HepG2 (cell line): ENCODE results near the gene LRRC3. TPM values are rescaled to one million over a fixed set of nuclear protein-coding genes. Genes with fewer than 3 reads are reported as not detected.
A peak's percentile ranks its signal among the peaks of the same experiment; 100 is the strongest.

ENCODE experiments used
- ATF7-NPFF ChIP-seq: sonication (generic); formaldehyde crosslinking; IDR thresholded peaks from 2 replicates; pipeline ENCODE4 v1.8.1; 2023; ENCODE audit warnings: mild to moderate bottlenecking, low read depth, missing genetic modification reagents, moderate library complexity
- HNF1A ChIP-seq, 2 experiments: sonication (generic) in 1 of 2; formaldehyde crosslinking in 1 of 2; IDR thresholded peaks; 2 replicates each; pipeline versions ENCODE4 v1.4.0 to v1.6.1; 2016 to 2020; ENCODE audit warnings: borderline replicate concordance in 1 of 2, low read depth in 1 of 2, mild to moderate bottlenecking in 1 of 2, missing genetic modification reagents in 1 of 2
- ISL2 ChIP-seq: sonication (generic); formaldehyde crosslinking; IDR thresholded peaks from 2 replicates; pipeline ENCODE4 v1.5.0; 2020; ENCODE audit warnings: missing genetic modification reagents
- RXRA ChIP-seq: sonication (generic); formaldehyde crosslinking; IDR thresholded peaks from 2 replicates; pipeline ENCODE4 v1.5.1; 2020; ENCODE audit warnings: missing genetic modification reagents
- TCF7L2 ChIP-seq: IDR thresholded peaks from 2 replicates; pipeline ENCODE4 v1.6.1; 2011; ENCODE audit warnings: mild to moderate bottlenecking, low read depth, low read length, moderate library complexity
- TGIF2 ChIP-seq: IDR thresholded peaks from 2 replicates; pipeline ENCODE4 v1.6.1; 2016; ENCODE audit warnings: control low read depth, missing compliant biosample characterization
- TRAFD1 ChIP-seq: sonication (generic); formaldehyde crosslinking; IDR thresholded peaks from 2 replicates; pipeline ENCODE4 v1.5.1; 2020; ENCODE audit warnings: missing genetic modification reagents, mild to moderate bottlenecking, borderline replicate concordance
- ZBTB3 ChIP-seq: sonication (generic); formaldehyde crosslinking; IDR thresholded peaks from 2 replicates; pipeline ENCODE4 v1.4.0; 2020; ENCODE audit warnings: low read depth, mild to moderate bottlenecking, moderate library complexity, missing genetic modification reagents, borderline replicate concordance
- ZBTB49 ChIP-seq: sonication (generic); formaldehyde crosslinking; IDR thresholded peaks from 2 replicates; pipeline ENCODE4 v1.4.0; 2020; ENCODE audit warnings: missing genetic modification reagents, borderline replicate concordance
- ZNF17 ChIP-seq: sonication (generic); formaldehyde crosslinking; IDR thresholded peaks from 2 replicates; pipeline ENCODE4 v1.5.0; 2020; ENCODE audit warnings: mild to moderate bottlenecking, missing genetic modification reagents
- ZNF839 ChIP-seq: sonication (generic); formaldehyde crosslinking; IDR thresholded peaks from 2 replicates; pipeline ENCODE4 v1.4.0; 2020; ENCODE audit warnings: missing genetic modification reagents, mild to moderate bottlenecking, borderline replicate concordance
- polyA plus RNA-seq, 8 experiments: library from polyadenylated mRNA; depleted of rRNA in 3 of 8; stranded (reverse) in 7 of 8; unstranded in 1 of 8; fragments of >200 nt; fragmentation: Illumina TruSeq in 4 of 8; extraction: Trizol in 4 of 8; gene quantifications; 2 replicates each; pipeline versions ENCODE4 v1.2.1 to v1.2.3, GENCODE V29; 2011 to 2016; ENCODE audit warnings: low read depth in 4 of 8, missing spikeins in 1 of 8, mixed read lengths in 1 of 8; ENCODE audit not compliant: insufficient read depth in 1 of 8
- total RNA-seq, 5 experiments: library from RNA; depleted of rRNA; stranded (reverse); fragments of >200 nt; fragmentation: Illumina TruSeq; extraction: Trizol; gene quantifications; 2 replicates each; pipeline ENCODE4 v1.2.3, GENCODE V29; 2016; ENCODE audit warnings: low read depth in 1 of 5
- TF ChIP-seq, protein P1 (sequence below): sonication (generic); formaldehyde crosslinking; IDR thresholded peaks from 2 replicates; pipeline ENCODE4 v1.5.0; 2020; ENCODE audit warnings: mild to moderate bottlenecking, missing genetic modification reagents
- TF ChIP-seq, protein P2 (sequence below): sonication (generic); formaldehyde crosslinking; IDR thresholded peaks from 2 replicates; pipeline ENCODE4 v1.4.0; 2020; ENCODE audit warnings: missing genetic modification reagents, borderline replicate concordance

Gene LRRC3
- total and polyA plus RNA-seq, 2 of the 13 experiments (the other 11 are each of a cell fraction or from before 2014, with no cell fraction given): 4.8 to 16.5 TPM

DNA sequence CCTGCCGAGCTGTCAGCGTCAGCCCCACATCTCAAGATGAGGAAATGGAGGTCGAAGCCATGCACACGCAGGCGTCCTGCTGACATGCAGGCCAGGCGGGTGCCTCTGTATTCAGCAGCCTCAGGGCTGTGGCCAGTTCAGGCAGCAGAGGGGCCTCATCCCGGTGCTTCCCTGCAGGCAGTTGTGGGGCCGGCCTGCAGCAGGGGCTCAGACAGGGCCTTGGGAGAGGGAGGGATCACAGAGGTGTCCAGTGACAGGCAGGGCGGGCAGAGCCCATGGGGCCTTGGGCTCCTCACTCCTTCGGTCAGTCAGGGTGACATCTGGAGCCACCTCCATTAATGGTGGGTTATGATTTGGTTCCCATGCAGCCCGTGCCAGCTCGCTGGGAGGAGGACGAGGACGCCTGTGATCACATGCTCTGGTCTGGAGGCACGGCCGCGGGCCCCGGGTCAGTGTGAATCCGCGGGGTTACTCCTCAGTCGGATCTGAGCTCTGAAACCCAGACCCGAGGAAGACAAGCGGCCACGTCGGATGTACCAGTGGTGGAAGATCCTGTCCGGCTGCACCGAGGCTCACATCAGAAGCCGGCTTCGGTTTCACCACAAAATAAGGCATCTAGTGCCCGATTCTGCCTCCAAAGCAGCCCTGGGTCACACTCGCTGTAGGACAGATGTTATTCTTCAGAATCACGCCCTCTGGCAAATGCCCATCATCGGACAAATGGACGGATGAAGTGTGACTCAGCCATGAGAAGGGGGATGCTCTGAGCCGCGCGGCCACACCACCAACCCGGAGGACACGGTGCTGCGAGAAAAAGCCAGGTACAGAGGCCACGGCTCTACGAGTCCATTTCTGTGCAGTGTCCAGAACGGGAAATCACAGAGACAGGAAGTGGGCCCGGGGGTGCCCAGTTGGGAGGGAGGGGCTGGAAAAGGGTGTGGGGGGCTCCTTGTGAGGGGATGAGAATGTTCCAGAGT lies 51.3 kb downstream of the LRRC3 start (continued):
- TF ChIP-seq ZBTB3 (CRISPR knock-in tag): no peak
- TF ChIP-seq TRAFD1 (CRISPR knock-in tag): no peak
- TF ChIP-seq ATF7-NPFF (CRISPR knock-in tag): no peak
- TF ChIP-seq HNF1A (IDR thresholded peaks at IDR 0.05; ENCODE audit: low read depth): no peak
- TF ChIP-seq HNF1A (CRISPR knock-in tag; IDR thresholded peaks at IDR 0.05; ENCODE audit: borderline replicate concordance): no peak
- TF ChIP-seq, protein P1, sequence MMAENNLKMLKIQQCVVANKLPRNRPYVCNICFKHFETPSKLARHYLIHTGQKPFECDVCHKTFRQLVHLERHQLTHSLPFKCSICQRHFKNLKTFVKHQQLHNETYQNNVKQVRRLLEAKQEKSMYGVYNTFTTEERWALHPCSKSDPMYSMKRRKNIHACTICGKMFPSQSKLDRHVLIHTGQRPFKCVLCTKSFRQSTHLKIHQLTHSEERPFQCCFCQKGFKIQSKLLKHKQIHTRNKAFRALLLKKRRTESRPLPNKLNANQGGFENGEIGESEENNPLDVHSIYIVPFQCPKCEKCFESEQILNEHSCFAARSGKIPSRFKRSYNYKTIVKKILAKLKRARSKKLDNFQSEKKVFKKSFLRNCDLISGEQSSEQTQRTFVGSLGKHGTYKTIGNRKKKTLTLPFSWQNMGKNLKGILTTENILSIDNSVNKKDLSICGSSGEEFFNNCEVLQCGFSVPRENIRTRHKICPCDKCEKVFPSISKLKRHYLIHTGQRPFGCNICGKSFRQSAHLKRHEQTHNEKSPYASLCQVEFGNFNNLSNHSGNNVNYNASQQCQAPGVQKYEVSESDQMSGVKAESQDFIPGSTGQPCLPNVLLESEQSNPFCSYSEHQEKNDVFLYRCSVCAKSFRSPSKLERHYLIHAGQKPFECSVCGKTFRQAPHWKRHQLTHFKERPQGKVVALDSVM (CRISPR knock-in tag): no peak
- TF ChIP-seq TGIF2 (CRISPR knock-in tag): peak; percentile 85; the same call in 1 of the 2 replicates
- TF ChIP-seq TCF7L2: no peak
- TF ChIP-seq ZNF839 (CRISPR knock-in tag): no peak
- TF ChIP-seq ISL2: no peak
- no peak for TF ChIP-seq ZNF17
- peak; percentile 4; the same call in 1 of the 2 replicates for TF ChIP-seq RXRA (CRISPR knock-in tag)
- TF ChIP-seq ZBTB49: no peak
- TF ChIP-seq, protein P2, sequence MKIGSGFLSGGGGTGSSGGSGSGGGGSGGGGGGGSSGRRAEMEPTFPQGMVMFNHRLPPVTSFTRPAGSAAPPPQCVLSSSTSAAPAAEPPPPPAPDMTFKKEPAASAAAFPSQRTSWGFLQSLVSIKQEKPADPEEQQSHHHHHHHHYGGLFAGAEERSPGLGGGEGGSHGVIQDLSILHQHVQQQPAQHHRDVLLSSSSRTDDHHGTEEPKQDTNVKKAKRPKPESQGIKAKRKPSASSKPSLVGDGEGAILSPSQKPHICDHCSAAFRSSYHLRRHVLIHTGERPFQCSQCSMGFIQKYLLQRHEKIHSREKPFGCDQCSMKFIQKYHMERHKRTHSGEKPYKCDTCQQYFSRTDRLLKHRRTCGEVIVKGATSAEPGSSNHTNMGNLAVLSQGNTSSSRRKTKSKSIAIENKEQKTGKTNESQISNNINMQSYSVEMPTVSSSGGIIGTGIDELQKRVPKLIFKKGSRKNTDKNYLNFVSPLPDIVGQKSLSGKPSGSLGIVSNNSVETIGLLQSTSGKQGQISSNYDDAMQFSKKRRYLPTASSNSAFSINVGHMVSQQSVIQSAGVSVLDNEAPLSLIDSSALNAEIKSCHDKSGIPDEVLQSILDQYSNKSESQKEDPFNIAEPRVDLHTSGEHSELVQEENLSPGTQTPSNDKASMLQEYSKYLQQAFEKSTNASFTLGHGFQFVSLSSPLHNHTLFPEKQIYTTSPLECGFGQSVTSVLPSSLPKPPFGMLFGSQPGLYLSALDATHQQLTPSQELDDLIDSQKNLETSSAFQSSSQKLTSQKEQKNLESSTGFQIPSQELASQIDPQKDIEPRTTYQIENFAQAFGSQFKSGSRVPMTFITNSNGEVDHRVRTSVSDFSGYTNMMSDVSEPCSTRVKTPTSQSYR (CRISPR knock-in tag): no peak
